Measurements from ENCODE around the gene SRSF3.
A peak's percentile ranks its signal among the peaks of the same experiment; 100 is the strongest.
"Not testable (repeated sequence)": the region's sequence is repeated elsewhere in the genome, so short reads cannot be mapped to it uniquely, and the experiment has no call there.

Gene SRSF3

DNA sequence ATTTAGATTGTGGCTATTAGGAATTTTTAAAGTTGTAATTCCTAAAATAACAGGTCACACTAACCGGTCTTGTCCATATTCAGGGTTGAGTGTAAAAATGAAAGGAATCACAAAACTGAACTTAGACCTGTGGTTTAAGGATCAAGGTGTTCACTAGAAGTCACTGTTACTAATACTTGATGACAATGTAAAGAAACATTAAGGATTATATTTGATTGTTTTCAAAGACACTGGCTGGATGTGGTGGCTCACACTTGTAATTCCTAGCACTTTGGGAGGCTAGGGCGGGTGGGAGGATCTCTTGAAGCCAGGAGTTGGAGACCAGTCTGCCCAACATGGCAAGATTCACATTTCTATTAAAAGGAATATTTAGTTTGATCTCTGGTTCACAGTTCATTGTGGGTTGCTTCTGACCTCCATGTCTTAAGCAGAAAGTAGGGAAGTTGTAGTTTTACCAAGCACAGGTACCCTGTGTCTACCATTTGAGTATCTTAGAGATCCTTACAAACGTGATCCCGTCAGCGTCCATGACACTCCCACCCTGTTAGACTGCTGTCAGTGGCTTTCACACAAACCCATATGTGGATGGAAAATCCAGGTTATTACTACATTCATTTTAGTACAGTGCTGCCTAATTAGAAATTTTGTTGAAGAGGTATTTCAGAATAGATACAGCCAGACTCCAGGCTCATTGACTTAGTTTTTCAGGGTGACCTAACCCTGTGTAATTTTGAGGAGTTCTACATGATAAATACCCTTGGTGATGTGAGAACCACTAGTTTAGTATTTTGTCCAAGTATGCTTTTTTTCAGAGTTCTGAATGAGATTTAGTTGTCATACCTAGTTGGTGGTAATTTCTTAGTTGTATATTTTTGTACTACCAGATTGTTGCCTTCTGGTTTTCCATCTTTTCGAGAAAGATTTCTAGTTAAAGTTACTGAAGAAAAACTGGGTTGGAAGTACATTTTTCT is 10.2 kb downstream of the SRSF3 start:
- DNase-seq (ENCODE audit: low read depth in 1 of 2, low spot score in 1 of 2) = no peak

DNA sequence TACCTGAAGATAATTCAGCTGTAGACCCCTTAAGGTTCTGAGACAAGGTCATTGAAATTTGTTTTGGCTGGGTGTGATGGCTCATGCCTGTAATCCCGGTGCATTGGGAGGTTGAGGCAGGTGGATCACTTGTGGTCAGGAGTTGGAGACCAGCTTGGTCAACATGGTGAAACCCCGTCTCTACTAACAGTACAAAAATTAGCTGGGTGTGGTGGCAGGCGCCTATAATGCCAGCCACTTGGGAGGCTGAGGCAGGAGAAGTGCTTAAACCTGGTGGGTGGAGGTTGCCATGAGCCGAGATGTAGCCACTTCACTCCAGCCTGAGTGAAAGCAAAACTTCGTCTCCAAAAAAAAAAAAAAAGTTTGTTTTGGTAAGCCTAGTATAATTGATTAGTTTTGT is 11.0 kb downstream of the SRSF3 start:
- DNase-seq (ENCODE audit: low read depth in 1 of 2, low spot score in 1 of 2) = no peak

DNA sequence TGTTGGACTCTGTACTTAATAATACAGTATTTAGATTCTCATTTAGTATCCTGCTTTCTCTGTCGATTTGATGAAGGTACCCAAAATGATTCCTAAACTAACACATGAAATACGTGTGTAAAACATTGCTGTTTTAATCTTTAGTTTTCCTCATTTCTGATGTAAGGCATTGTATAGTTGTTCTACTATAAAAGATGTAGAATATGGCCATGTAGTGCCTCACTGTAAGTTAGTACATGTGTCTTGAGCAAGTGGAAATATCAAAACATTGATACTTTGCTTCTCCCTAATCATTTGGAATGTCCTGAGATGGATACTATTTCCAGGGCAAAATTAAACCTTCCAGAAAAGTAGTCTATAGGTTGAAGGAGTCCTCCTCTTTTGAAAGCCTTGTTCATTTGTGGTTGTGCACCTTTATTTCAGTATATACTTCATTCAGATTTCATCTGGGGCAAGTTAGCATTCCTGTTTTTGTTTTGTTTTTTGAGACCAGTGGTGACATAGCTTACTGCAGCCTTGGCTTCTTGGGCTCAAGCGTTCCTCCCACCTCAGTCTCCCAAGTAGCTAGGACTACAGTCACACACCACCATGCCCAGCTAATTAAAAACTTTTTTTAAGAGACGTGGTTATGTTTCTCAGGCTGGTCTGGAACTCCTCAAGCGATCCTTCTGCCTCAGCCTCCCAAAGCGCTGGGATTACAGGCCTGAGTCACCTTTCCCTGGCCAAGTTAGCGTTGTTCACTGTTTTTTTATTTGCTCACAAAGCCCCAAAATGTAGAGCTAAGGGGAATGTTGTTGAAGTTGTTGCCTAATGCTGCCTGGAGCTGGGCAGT is 11.6 kb downstream of the SRSF3 start:
- no peak for DNase-seq (ENCODE audit: low read depth in 1 of 2, low spot score in 1 of 2)

DNA sequence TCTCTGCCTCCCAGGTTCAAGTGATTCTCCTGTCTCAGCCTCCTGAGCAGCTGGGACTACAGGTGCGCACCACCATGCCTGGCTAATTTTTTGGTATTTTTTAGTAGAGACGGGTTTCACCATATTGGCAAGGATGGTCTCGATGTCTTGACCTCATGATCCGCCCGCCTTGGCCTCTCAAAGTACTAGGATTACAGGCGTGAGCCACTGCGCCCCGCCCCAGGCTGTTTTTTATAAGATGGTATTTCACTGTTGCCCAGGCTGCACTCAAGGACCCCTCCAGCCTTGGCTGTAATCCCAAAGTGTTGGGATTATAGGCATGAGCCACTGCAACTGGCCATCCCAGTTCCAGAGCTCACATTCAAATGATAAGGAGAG is 13.1 kb downstream of the SRSF3 start:
- not testable (repeated sequence) for DNase-seq (ENCODE audit: low read depth in 1 of 2, low spot score in 1 of 2)

DNA sequence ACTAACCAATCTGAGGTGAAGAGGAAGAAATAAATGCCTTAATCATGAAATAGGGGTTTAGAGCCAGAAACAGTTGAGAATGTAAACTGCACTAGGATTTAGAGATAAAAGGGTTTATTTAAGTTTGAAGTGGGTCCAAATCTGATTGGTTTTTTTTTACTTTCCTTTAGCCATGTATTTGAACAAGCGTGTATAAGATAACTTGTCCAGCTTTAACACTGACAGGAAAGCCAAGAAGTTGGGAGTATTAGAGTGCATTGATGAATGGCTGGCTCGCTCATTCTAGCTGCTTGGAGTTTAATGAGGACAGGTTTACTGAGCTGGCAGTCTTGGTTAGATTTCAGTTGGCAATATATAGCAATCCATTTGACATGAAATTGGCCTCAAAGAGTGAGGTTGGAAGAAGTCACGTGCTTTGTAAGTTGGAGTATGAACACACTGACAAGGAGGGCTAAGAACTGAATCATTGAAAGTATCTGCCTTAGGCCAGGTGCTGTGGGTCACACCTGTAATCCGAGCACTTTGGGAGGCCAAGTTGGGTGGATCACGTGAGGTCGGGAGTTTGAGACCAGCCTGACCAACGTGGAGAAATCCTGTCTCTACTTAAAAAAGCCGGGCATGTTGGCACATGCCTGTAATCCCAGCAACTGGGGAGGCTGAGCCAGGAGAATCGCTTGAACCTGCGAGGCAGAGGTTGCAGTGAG is 13.7 kb downstream of the SRSF3 start:
- no peak for DNase-seq (ENCODE audit: low read depth in 1 of 2, low spot score in 1 of 2)

DNA sequence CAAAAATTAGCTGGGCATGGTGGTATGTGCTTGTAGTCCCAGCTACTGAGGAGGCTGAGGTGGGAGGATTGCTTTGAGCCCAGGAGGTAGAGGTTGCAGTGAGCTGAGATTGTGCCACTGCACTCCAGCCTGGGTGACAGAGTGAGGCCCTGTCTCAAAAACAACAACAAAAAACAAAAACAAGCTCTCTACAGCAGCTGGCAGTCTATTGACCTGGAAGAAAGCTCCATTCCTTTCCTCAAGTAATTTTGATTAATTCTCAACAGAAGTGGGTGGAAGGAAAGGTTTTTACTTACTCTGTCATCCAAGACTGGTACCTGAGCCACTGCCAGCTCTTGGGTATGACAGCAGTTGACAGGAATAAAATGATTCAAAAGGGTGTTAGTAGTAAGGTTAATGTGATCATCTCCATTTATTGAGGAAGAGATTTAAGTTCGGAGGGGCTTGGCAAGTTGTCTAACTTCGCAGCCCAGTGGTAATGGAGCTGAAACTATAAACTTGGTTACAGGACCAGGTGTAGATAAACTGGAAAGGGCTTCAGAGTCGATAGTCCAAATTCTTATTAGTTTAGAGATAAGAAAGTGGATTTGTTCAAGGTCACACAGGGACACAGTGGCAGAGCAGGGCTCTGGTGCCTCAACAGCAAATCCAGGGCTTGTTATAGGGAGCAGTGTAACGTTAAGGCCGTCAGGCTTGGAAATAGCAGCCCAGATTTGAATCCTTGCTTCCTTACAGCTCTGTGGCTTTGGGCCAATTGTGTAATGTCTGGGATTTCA is 14.8 kb downstream of the SRSF3 start:
- no peak for DNase-seq (ENCODE audit: low read depth in 1 of 2, low spot score in 1 of 2)

DNA sequence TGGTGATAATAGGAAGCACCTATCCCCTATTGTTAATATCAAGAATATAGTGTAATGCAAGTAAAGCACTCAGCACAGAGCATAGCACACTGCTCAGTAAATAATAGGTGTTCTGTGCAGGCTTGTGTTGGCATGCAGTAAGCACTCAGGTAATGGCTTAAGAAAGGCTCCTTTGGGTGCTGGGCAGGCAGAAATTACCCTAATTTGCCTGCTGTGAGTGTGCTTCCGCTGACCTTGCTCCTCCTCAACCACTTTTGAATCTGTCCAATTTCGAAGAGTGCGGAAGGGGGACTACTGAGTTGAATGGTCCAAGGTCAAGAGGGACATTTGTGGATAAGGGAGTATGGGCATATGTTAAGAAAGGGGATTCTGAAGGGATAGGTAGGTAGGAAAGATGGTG is 15.4 kb downstream of the SRSF3 start:
- DNase-seq (ENCODE audit: low read depth in 1 of 2, low spot score in 1 of 2) = no peak

DNA sequence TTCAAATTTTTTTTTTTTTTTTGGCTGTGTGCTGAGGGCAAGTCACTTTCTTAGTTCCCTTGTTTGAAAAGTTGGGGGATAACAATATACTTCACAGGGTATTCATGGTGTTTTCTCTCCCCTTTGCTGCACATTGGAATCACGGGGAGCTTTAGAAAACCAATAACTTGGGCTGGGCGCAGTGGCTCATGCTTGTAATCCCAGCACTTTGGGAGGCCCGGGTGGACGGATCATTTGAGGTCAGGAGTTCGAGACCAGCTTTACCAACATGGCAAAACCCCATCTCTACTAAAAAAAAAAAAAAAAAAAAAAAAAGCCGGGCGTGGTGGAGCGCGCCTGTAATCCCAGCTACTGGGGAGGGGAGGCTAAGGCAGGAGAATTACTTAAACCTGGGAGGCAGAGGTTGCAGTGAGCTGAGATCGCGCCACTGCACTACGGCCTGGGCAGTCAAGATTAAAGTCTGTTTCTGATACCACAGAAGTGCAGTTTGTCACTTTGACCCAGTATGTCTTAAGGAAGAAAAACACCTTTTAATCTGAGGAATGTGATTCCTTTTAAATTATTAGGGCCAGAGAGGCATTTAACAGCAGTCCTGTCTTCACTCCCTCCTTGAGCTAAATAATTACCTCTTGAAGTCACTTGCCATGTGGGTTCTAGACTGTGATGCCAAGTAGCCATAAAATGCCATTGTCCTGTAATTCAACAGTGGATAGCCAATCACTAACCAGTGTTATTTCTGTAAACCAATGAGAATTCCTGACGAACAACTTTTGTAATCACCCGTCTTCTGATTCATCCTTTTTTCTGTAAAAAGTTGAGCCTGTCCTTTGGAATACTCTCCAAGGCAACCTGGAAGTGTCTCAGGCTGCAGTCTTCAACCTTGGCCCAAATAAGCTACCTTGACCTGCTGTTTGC is 16.1 kb downstream of the SRSF3 start:
- no peak for DNase-seq (ENCODE audit: low read depth in 1 of 2, low spot score in 1 of 2)

DNA sequence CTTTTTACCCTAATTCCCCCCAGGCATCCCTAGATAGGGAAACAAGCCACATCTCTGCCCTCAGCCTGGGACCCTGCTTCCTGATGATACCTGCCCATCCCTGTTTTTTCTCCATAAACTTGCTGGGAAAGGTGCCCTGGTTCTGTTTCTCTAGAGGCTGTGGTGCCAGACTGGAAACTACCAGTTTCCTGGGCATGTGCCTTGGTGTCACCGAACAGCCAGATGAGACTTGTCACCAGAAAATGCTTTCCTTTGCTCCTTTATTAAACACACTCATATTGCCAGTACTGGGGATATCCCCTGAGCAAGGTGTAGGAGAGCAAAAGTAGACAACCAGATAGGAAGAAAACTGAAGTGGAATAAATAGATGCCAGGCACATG is 16.8 kb downstream of the SRSF3 start:
- no peak for DNase-seq (ENCODE audit: low read depth in 1 of 2, low spot score in 1 of 2)

DNA sequence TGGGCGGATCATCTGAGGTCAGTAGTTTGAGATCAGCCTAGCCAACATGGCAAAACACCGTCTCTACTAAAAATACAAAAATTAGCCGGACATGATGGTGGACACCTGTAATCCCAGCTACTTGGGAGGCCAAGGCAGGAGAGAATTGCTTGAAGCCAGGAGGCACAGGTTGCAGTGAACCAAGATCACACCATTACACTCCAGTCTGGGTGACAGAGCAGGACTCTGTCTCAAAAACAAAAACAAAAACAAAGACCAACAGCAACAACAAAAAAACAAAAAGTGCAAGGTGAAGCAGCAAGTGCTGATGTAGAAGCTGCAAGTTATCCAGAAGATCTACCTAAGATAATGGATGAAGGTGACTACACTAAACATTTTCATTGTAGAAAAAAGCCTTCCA is 17.5 kb downstream of the SRSF3 start:
- not testable (repeated sequence) for DNase-seq (ENCODE audit: low read depth in 1 of 2, low spot score in 1 of 2)

DNA sequence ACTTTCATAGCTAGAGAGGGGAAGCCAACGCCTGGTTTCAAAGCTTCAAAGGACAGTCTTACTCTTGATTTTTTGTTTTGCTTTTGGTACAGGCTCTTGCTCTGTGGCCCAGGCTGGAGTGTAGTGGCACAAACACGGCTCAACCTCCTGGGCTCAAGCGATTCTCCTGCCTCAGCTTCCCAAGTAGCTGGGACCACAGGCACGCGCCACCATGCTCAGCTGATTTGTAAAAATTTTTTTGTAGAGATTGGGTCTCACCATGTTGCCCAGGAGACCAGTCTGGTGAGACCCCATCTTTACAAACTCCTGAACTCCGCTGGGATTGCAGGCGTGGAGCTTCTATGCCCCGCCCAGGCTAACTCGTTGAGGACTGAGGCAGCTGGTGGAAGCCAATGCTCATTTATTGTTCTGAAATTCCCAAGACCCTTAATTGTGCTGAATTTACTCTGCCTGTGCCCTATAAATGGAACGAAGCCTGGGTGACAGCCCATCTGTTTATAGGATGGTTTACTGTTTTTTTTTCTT is 18.0 kb downstream of the SRSF3 start:
- no peak for DNase-seq (ENCODE audit: low read depth in 1 of 2, low spot score in 1 of 2)

DNA sequence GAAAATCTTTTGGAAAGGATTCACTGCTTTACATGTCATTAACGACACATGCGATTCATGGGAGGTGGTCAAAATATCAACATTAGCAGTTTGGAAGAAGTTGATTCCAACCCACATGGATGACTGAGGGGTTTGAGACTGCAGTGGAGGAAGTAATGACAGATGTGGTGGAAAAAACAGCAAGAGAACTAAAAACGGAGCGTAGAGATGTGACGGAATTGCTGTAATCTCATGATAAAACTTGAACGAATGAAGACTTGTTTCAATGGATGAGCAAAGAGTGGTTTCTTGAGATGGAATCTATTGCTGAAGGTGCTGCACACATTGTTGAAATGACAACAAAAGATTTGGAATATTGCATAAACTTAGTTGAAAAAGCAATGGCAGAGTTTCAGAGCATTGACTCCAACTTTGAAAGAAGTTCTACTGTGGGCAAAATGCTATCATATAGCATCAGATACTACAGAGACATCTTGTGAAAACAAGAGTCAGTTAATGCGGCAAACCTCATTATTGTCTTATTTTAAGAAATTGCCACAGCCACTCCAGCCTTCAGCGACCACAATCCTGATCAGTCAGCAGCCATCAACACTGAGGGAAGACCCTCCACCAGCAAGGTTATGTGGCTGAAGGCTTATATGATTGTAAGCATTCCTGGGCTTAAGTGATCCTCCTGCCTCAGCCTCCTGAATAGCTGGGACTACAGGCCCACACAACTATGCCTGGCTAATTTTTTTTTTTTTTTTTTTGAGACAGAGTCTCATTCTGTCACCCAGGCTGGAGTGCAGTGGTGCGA is 19.2 kb downstream of the SRSF3 start:
- no peak for DNase-seq (ENCODE audit: low read depth in 1 of 2, low spot score in 1 of 2)

DNA sequence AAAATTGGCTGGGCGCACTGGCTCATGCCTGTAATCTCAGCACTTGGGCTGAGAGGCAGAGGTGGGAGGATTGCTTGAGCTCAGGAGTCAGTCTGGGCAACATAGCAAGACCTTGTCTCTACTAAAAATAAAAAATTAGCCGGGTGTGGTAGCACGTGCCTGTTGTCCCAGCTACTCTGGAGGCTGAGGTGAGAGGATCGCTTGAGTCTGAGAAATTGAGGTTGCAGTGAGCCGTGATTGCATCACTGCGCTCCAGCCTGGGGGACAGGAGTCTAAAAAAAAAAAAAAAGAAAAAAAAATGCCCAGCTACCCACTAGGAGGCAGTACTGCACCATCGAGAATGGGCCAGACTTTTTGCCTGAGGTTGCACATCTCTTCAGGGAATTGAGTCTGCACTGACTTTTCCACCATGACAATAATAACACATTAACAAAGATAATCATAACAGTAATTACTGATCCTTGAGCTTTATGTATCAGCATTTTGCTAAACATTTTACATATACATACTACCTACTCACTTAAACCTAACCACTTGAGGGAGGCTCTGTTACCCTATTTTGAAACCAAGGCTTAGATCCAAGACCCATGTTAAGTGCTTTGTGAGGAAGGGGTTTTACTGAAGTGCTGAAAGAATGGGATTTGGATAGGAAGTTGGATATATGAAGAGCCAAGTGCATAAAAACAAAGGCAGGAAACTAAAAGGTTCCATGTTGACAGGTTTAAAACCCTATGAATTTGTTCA is 21.0 kb downstream of the SRSF3 start:
- DNase-seq (ENCODE audit: low read depth in 1 of 2, low spot score in 1 of 2) = peak in 1 of 2 donors; percentile 18

DNA sequence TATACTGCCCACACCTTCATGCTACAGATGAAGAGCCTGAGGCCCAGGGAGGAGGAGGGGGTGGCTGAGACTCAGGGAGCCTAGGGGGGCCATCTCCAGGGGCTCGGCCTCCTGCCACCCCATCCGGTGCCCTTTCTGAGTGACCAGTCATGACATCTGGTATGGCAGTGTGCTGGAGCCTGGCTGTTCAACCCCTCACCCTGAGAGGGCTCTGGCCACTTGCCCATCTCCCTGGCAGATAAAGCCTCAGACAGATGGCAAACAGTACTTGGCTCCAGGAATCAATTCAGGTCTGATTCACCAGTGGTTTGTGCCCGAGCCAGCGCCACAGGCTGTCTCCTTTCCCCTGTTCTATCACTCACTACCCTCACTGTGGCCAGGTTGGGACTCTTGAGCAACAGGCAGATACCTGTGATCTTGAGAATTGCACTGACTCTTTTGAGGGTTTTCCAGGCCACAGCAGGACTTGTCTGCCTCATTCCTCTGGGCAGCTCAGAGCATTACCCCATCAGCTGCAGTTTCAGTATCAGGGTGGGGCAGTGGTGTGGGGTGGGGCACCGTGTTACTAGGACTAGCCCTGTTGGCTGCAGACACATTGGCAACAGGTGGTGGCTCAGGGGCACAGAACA is 22.8 kb downstream of the SRSF3 start:
- no peak for DNase-seq (ENCODE audit: low read depth in 1 of 2, low spot score in 1 of 2)

DNA sequence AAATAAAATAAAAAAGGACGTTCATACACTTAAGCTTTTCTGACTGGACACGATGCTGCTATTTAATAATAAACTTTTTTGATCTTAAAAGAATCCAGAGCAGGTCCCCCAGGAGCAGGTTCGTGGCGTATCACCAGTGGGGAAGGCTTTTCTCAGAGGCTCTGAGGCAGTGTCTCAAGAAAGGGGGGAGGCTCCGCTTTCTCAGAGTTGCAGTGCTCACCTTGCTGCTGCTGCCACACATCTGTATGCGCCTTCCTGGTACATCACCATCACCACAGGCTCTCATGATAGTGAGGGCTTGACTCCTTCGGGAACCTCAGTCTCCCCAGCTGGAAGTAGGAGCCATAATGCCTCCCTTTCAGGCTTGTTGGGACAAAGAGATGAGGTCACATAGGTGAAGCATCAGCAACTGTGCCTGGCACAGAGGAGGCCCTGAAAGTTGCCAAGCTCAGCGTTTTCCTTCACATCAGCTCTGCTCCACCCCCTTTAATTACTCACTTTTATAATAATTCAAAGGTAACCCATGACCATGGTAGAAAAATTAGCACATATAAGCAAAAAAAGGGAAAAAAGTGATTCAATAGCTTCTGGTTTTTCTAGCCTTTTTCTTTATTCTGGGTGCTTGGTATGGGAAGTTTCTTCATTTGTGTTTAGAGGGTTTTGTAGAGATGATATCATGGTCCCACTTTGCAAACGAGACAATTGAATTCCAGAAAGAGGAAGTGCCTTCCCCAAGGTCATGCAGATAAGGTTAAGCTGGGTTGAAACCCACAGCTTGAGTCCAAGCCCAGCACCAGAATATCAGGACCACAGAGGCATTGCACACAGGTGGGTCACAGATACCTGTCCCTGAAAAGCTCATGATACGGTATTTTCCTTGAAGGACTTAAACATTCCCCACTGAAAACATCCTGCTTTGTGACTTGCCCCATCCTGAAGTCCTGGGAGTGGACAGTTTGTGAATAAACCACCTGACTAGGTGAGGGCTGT is 24.5 kb downstream of the SRSF3 start:
- DNase-seq (ENCODE audit: low read depth in 1 of 2, low spot score in 1 of 2) = no peak

DNA sequence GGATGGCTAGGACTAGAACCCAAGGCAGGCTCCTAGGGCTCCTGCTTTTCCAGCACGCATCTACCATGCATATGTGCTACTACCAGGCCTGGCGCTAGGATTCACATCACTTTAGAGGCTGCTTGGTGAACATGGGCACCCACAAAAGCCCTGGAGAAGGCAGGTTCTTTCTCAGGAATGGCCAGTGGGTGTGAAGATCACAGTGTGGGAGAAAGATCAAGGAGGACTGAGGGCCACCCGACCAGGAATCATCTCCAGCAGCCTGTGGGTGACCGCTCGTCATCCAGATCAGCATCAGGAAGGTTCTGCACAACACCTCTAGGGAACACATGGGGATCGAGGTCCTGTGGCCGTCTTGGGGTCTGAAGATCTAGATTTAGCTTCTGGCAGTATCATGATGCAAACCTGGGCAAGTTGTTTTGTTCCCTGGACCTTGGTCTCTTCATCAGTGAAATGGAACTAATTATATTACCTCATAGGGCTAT is 27.3 kb downstream of the SRSF3 start:
- DNase-seq (ENCODE audit: low read depth in 1 of 2, low spot score in 1 of 2) = no peak
